Thymus (tissue), 14 donors: Measurements from ENCODE around the gene SUGT1. TPM values are rescaled to one million over a fixed set of nuclear protein-coding genes. Genes with fewer than 3 reads are reported as not detected.
"Not testable (repeated sequence)": the region's sequence is repeated elsewhere in the genome, so short reads cannot be mapped to it uniquely, and the experiment has no call there.

Experiments
- DNase-seq, 9 donors: peaks; one replicate each; pipeline ENCODE4 v3.0.0-alpha.2; 2013; ENCODE audit warnings: low spot score in 9 of 9, low read depth in 6 of 9, missing footprints in 1 of 9
- H3K27ac ChIP-seq, 2 donors: one replicate each; pipeline ENCODE4 v1.5.1; 2013; ENCODE audit warnings: control low read depth in 1 of 2, low read depth in 1 of 2, low read length in 1 of 2, mild to moderate bottlenecking in 1 of 2, moderate library complexity in 1 of 2
- H3K27me3 ChIP-seq, 2 donors: one replicate each; pipeline ENCODE4 v1.5.1; 2013; ENCODE audit warnings: low read length in 1 of 2; ENCODE audit not compliant: control insufficient read depth in 2 of 2, insufficient read depth in 1 of 2
- H3K36me3 ChIP-seq, 2 donors: one replicate each; pipeline ENCODE4 v1.5.1; 2013; ENCODE audit warnings: low read length in 1 of 2, mild to moderate bottlenecking in 1 of 2, moderate library complexity in 1 of 2; ENCODE audit not compliant: control insufficient read depth in 2 of 2, insufficient read depth in 2 of 2
- H3K4me1 ChIP-seq, 2 donors: one replicate each; pipeline ENCODE4 v1.5.1; 2013; ENCODE audit warnings: low read length in 2 of 2; ENCODE audit not compliant: control insufficient read depth in 2 of 2, insufficient read depth in 2 of 2
- H3K4me3 ChIP-seq, 2 donors: one replicate each; pipeline ENCODE4 v1.5.1; 2013; ENCODE audit warnings: low read length in 2 of 2, control low read depth in 1 of 2, mild to moderate bottlenecking in 1 of 2
- H3K9me3 ChIP-seq, 2 donors: one replicate each; pipeline ENCODE4 v1.5.1; 2013; ENCODE audit warnings: low read length in 1 of 2, mild to moderate bottlenecking in 1 of 2; ENCODE audit not compliant: control insufficient read depth in 2 of 2, insufficient read depth in 1 of 2
- WGBS: extraction: QIAGEN DNeasy Blood & Tissue Kit; methylation state at CpG from one replicate; pipeline ENCODE4 v1.1.7; 2013; 5-methylcytosine and 5-hydroxymethylcytosine counted together
- long read RNA-seq, 10 donors: transcript quantifications; one replicate each; lab custom pipeline, GENCODE V29; 2026
- polyA plus RNA-seq: library from polyadenylated mRNA; stranded (reverse); fragments of 200-250 nt; gene quantifications from one replicate; pipeline ENCODE4 v1.2.3, GENCODE V29; 2013
- total RNA-seq: library from RNA; stranded (reverse); fragments of 120-200 nt; gene quantifications from one replicate; pipeline ENCODE4 v1.2.4, GENCODE V29; 2013
- donor health status: healthy.

SUGT1 gene
- total RNA-seq = 38.4 TPM
- polyA plus RNA-seq = 47.8 TPM
- long read RNA-seq, donor 1, transcript SUGT1-204 (1 exons, 2,802 nt) = major isoform, 5 of 5 reads
- long read RNA-seq, donor 1, partial matches to known transcripts = 0 of 5 reads
- long read RNA-seq, donor 1, other reads (novel, unspliced or antisense) = 0 of 5 reads
- long read RNA-seq, donor 2 = 0 reads
- long read RNA-seq, donor 3, partial matches to known transcripts = 29 of 56 reads
- long read RNA-seq, donor 3, other reads (novel, unspliced or antisense) = 23 of 56 reads
- long read RNA-seq, donor 4, transcript SUGT1-204 (1 exons, 2,802 nt) = major isoform, 6 of 17 reads
- long read RNA-seq, donor 4, partial matches to known transcripts = 5 of 17 reads
- long read RNA-seq, donor 4, other reads (novel, unspliced or antisense) = 6 of 17 reads
- long read RNA-seq, donor 5, partial matches to known transcripts = 45 of 54 reads
- long read RNA-seq, donor 5, other reads (novel, unspliced or antisense) = 6 of 54 reads
- long read RNA-seq, donor 6, full-length matches to known transcripts = 5 of 15 reads
- long read RNA-seq, donor 6, partial matches to known transcripts = 5 of 15 reads
- long read RNA-seq, donor 6, other reads (novel, unspliced or antisense) = 5 of 15 reads
- long read RNA-seq, donor 7, transcript SUGT1-204 (1 exons, 2,802 nt) = major isoform, 6 of 24 reads
- long read RNA-seq, donor 7, partial matches to known transcripts = 6 of 24 reads
- long read RNA-seq, donor 7, other reads (novel, unspliced or antisense) = 11 of 24 reads
- long read RNA-seq, donor 8, transcript SUGT1-204 (1 exons, 2,802 nt) = major isoform, 5 of 5 reads
- long read RNA-seq, donor 8, partial matches to known transcripts = 0 of 5 reads
- long read RNA-seq, donor 8, other reads (novel, unspliced or antisense) = 0 of 5 reads
- long read RNA-seq, donor 9, full-length matches to known transcripts = 1 of 8 reads
- long read RNA-seq, donor 9, partial matches to known transcripts = 0 of 8 reads
- long read RNA-seq, donor 9, other reads (novel, unspliced or antisense) = 7 of 8 reads
- long read RNA-seq, donor 10, partial matches to known transcripts = 6 of 14 reads
- long read RNA-seq, donor 10, other reads (novel, unspliced or antisense) = 8 of 14 reads

DNA sequence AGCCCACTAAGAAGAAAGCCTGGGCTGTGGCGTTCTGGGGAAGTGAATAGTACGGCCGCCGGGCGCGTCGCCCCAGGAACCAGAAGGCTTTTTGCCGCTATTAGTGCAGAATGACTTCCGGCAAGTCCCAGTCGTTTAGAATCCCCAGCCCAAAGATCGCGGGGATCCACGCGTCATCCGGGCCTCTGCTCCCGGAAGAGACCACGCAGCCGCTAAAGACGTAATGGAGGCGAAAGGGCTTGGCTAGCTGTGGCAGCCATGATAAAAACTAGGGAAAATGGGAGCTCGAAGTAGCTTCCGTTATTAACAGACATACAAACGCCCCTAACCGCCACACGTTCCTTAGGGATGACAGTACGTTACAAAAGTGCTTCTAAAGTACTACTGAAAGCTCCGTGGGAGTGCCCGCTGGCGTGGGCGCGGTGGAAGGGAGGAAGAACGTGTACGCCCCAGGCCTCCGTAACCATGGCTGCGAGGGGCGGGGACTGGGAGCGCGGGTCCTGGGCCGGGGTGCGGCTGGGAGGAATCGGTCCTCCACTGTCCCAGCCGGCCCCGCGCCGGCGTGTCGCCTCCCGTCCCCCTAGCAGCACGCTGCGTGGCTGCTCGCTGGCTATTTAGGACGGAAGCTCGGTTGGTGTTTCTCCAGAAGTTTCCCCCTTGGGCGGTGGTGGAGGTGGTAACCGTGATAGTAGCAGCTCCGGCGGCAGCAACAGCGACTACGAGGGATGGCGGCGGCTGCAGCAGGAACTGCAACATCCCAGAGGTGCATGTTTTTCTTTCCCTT lies at the start of gene SUGT1:
TSS of gene SUGT1 (plus strand) at position 641 of the 784 bp plus-strand sequence. CDS start at position 726, 85 bp downstream.
- H3K36me3 ChIP-seq = peaks cover 0 to 9% of the 10 kb centered on the region in 2 donors
- H3K4me3 ChIP-seq = peak within 1 kb of the TSS; percentile 76 to 89
- peaks cover 6 to 9% of the 10 kb centered on the region in 2 donors for H3K4me1 ChIP-seq
- H3K27me3 ChIP-seq = no peaks in the 10 kb centered on the region
- DNase-seq = peak; percentile 81 to 96 (median 91)
- H3K27ac ChIP-seq = peak within 1 kb of the TSS; percentile 98 to 99
- WGBS = under 1% methylated on average over 61 of the region's 61 CpGs
- H3K9me3 ChIP-seq = no peaks in the 10 kb centered on the region

DNA sequence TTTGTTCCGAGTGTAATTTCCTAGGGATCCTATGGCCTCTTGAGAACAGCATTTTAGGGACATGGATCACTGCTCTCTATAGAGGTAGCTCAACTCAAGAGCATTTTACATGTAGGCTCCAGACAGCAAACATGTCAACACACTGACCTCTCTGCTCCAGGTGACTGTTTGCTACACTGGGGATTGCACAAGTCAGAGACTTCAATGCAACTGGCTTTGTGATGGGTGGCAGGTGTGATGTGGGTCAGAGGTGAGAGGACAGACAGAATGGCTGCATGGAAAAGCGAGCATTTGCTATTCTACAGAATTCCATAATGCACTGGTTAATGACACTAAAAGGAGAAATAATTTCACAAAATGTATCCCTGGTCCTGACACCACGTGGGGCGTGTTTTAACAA lies 49.3 kb upstream of the SUGT1 start:
- H3K36me3 ChIP-seq, H3K9me3 ChIP-seq, DNase-seq, H3K4me1 ChIP-seq, H3K4me3 ChIP-seq, H3K27ac ChIP-seq: not testable (repeated sequence)
- over 99% methylated on average over 2 of the region's 4 CpGs for WGBS
- H3K27me3 ChIP-seq = peaks cover 19 to 23% of the 10 kb centered on the region in 2 donors

DNA sequence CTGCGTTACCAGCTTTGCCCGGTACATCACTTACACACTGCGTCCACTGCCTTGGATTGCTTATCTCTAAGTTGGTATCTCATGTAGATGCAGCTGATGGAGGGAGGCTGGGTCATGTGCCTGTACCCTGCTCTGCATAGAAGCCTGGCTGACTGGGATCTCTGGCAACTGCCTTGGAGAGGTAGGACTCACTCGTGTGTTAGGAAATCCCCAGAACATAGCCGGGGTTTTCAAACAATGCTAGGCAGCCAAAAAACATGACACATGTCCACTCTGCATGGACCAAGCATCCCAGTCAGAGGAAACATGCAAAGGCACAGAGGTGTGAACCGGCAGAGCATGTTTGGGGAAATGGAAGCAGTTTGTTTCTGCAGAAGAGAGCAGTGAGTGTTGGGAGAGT lies 46.5 kb upstream of the SUGT1 start:
- not testable (repeated sequence) for H3K9me3 ChIP-seq, H3K36me3 ChIP-seq, H3K4me3 ChIP-seq, H3K27ac ChIP-seq, H3K27me3 ChIP-seq, H3K4me1 ChIP-seq, DNase-seq
- 91% methylated on average over 6 of the region's 6 CpGs for WGBS

DNA sequence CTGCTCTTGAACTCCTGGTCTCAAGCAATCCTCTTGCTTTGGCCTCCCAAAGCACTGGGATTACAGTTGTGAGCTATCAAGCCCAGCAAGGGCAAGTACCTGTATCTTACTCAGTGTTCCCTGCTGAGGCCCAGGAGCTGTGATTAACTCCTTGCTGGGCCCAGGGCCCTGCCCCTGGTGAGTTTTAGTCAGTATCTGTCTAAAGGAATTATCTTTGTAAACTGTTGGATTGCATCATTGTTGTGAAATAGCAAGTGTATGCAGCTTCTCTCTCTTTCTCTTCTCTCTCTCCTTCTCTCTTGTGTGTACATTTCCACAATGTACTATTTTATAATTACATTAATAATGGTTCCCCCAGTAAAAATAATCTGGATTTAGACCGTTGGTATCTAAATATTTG lies 45.8 kb upstream of the SUGT1 start:
- H3K9me3 ChIP-seq, H3K27ac ChIP-seq, DNase-seq, H3K27me3 ChIP-seq, H3K4me1 ChIP-seq, H3K4me3 ChIP-seq, H3K36me3 ChIP-seq: not testable (repeated sequence)
- 87% methylated on average over 1 of the region's 1 CpG for WGBS

DNA sequence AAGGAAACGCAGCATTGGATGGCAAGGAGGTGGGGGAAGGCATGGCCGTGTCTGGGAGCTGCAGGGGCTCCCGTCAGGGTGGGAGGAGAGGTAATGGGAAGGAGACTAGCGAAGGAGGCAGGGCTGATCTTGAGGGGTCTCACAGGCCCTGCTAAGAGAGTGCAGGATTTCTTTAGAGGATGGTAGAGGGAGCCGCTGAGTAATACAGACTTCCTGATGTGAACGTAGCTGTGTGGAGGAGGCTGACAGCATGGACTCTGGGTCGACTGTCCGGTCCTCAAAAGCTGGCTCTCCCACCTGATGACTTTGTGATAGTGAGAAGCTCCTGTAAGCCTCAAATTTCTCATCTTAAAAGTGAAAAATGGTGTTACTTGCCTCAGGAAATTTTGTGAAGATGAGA lies 44.5 kb upstream of the SUGT1 start:
- not testable (repeated sequence) for H3K9me3 ChIP-seq, H3K36me3 ChIP-seq, H3K27me3 ChIP-seq, H3K4me3 ChIP-seq, H3K27ac ChIP-seq, H3K4me1 ChIP-seq, DNase-seq
- 44% methylated on average over 8 of the region's 8 CpGs for WGBS

DNA sequence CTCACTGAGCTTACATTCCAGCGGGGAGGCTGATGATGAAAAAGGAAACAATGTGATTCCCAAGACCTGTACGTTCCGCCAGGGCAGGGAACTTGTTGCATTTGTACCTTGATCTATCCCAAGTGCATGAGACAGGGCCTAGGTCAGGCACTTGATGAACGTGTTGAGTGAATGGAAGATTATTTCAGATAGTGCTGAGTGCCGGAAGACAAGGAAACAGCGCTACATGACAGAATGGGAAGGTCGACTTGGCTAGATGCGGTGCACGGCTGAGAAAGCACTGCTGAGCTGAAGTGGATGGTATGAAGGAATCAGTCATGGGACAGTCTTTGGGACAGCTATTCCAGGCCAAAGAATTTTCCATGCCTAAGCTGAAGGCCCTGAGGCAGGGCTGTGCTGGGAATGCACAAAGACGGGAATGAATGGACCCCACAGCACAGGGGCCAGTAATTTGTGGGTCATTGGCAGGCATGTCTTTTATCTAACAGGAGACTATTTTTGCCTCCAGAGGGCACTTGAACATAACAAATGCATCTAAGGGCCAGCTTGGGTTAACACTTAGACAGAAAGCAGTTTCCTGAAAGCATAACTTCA lies 43.5 kb upstream of the SUGT1 start:
- peak in 1 of 9 donors; percentile 38 for DNase-seq
- H3K9me3 ChIP-seq, H3K4me1 ChIP-seq, H3K27me3 ChIP-seq, H3K4me3 ChIP-seq, H3K27ac ChIP-seq, H3K36me3 ChIP-seq: not testable (repeated sequence)
- 81% methylated on average over 10 of the region's 10 CpGs for WGBS

DNA sequence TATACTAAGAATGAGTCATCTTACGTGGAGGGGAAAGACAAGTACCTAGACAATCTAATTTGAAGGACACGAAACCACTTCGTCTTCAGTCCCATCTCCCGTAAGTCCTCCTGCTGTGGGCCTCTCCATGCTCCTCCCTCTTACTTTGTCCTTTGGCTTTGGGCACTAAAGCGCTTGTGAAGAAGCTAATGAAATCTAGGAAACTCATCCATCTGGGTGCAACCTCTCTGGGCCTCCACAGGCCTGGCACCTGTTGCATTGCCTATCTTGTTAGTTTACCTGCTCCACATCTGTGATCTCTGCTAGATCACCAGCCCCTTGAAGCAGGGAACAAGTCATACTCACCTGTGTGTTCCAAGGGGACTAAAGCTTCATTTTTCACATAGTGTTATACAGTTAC lies 42.5 kb upstream of the SUGT1 start:
- not testable (repeated sequence) for H3K4me1 ChIP-seq
- WGBS = 99% methylated on average over 5 of the region's 5 CpGs

DNA sequence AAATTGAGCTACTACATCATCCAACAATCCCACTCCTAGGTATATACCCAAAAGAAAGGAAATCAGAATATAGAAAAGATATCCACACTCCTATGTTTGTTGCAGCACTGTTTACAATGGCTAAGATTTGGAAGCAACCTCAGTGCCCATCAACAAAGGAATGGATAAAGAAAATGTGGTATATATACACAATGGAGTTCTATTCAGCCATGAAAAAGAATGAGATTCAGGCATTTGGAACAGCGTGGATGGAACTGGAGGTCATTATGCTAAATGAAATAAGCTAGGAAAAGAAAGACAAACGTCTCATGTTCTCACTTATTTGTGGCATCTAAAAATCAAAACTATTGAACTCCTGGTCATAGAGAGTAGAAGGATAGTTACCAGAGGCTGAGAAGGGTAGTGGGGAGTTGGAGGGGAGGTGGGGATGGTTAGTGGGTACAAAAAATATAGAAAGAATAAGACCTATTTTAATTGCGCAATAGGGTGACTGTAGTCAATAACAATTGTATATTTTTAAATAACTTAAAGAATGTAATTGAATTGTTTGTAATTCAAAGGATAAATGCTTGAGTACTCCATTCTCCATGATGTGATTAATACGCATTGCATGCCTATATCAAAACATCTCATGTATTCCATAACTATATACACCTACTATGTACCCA lies 37.4 kb upstream of the SUGT1 start:
- Histone ChIP-seq H3K4me3 (no peak overlapping the region), H3K36me3 (peaks cover 0 to 4% of the 10 kb centered on the region in 2 donors), H3K27ac (no peak overlapping the region), H3K27me3 (no peaks in the 10 kb centered on the region), H3K9me3 (no peaks in the 10 kb centered on the region), H3K4me1 (peaks cover 0 to 7% of the 10 kb centered on the region in 2 donors)
- no peak for DNase-seq
- WGBS = 98% methylated on average over 4 of the region's 4 CpGs

More for the DNA sequence above, 42.5 kb upstream of the SUGT1 start:
- H3K27ac ChIP-seq, H3K27me3 ChIP-seq, H3K36me3 ChIP-seq, DNase-seq, H3K4me3 ChIP-seq, H3K9me3 ChIP-seq: not testable (repeated sequence)
